Kidney (tissue), 14 donors: ENCODE data around the gene TMIGD1. TPM values are rescaled to one million over a fixed set of nuclear protein-coding genes. Genes with fewer than 3 reads are reported as not detected.

Source experiments
- DNase-seq, 5 donors: peaks; one replicate each; pipeline ENCODE4 v3.0.0-alpha.2; 2013 to 2020
- FAIRE-seq: peaks from 2 replicates; lab custom pipeline; 2012; peaks lifted over from hg19 to GRCh38; lab: Jason Lieb, UNC
- H3K27ac ChIP-seq, 2 donors: one replicate each; pipeline ENCODE4 v1.7.0; 2013; ENCODE audit warnings: low read depth in 2 of 2, low read length in 2 of 2, inconsistent platforms in 1 of 2
- H3K27me3 ChIP-seq: one replicate; pipeline ENCODE4 v1.7.1; 2013; ENCODE audit warnings: low read length, inconsistent platforms; ENCODE audit not compliant: control insufficient read depth, insufficient read depth
- H3K36me3 ChIP-seq, 3 donors: one replicate each; pipeline versions ENCODE4 v1.7.0 to v1.7.1; 2013; ENCODE audit warnings: low read length in 3 of 3, control low read depth in 1 of 3, inconsistent platforms in 1 of 3; ENCODE audit not compliant: insufficient read depth in 3 of 3, control insufficient read depth in 2 of 3
- H3K4me1 ChIP-seq, 3 donors: one replicate each; pipeline versions ENCODE4 v1.7.0 to v1.7.1; 2013; ENCODE audit warnings: low read length in 3 of 3, inconsistent platforms in 1 of 3, low read depth in 1 of 3; ENCODE audit not compliant: control insufficient read depth in 2 of 3, insufficient read depth in 2 of 3
- H3K4me3 ChIP-seq, 3 donors: one replicate each; pipeline versions ENCODE4 v1.7.0 to v1.8.1; 2013; ENCODE audit warnings: low read length in 3 of 3, control low read depth in 1 of 3, inconsistent platforms in 1 of 3
- H3K9ac ChIP-seq, 3 donors: one replicate each; pipeline versions ENCODE4 v1.7.0 to v1.7.1; 2013; ENCODE audit warnings: low read length in 3 of 3, control low read depth in 1 of 3, inconsistent platforms in 1 of 3
- H3K9me3 ChIP-seq, 3 donors: one replicate each; pipeline versions ENCODE4 v1.7.0 to v1.7.1; 2013; ENCODE audit warnings: low read length in 3 of 3, control low read depth in 1 of 3, inconsistent platforms in 1 of 3; ENCODE audit not compliant: control insufficient read depth in 2 of 3, insufficient read depth in 1 of 3
- CTCF ChIP-seq: IDR thresholded peaks from 3 replicates; pipeline ENCODE4 v1.5.1; 2012; ENCODE audit warnings: mild to moderate bottlenecking, moderate library complexity, borderline replicate concordance; ENCODE audit not compliant: insufficient read depth; ENCODE audit errors: extremely low read depth
- intact Hi-C: fragments of 100-400 bp; cut with DNase I; formaldehyde crosslinking; loops from one replicate; pipeline ENCODE4 v1.11.1; 2022
- polyA plus RNA-seq: library from polyadenylated mRNA; stranded (reverse); fragments of 350-450 nt; fragmentation: Illumina TruSeq; extraction: RNeasy Lipid Tissue Mini Kit (QIAGEN cat#74804); gene quantifications from one replicate; pipeline ENCODE4 v1.2.3, GENCODE V29; 2014; ENCODE audit warnings: low read depth, low replicate concordance; ENCODE audit not compliant: insufficient read depth
- total RNA-seq: library from RNA; stranded (reverse); fragmentation: NEBNext Ultra II Directional; extraction: Animal tissue kit (Norgen Biotek cat#: 25700); gene quantifications from one replicate; pipeline ENCODE4 v1.2.1, GENCODE V29; 2021
- donor health status: control.
- donor health status: control.
- donor health status: control.
- donor health status: control.
- donor health status: control.
- donor health status: DM: yes; HTN: yes; CAD: no.
- donor health status: Normal renal cell carcinoma (clear cell type).

TMIGD1 gene
- total and polyA plus RNA-seq, 2 donors from 2014 or later: 0.90 TPM; not detected in 1

GRCh38 chr17:30358055-30358760, 24.4 kb upstream of the TMIGD1 start:
- DNase-seq: no peak
- FAIRE-seq: no peak
- intact Hi-C loops: no loop called here
- Histone ChIP-seq H3K27ac (no peak overlapping the region), H3K4me3 (no peak overlapping the region), H3K9ac (no peak overlapping the region), H3K4me1 (no peaks in the 10 kb centered on the region), H3K9me3 (peaks cover 0 to 4% (median 0%) of the 10 kb centered on the region in 3 donors), H3K36me3 (no peaks in the 10 kb centered on the region), H3K27me3 (no peaks in the 10 kb centered on the region)
- TF ChIP-seq CTCF: no peak

- Histone ChIP-seq H3K9ac (no peak overlapping the region), H3K4me1 (no peaks in the 10 kb centered on the region), H3K9me3 (peaks cover 0 to 4% (median 0%) of the 10 kb centered on the region in 3 donors), H3K27ac (no peak overlapping the region), H3K4me3 (no peak overlapping the region), H3K36me3 (no peaks in the 10 kb centered on the region), H3K27me3 (no peaks in the 10 kb centered on the region)
- no peak for DNase-seq
- intact Hi-C loops: no loop called here
- FAIRE-seq: no peak
- TF ChIP-seq CTCF: no peak
These were observed 23.6 kb upstream of the TMIGD1 start for GRCh38 chr17:30357476-30357875.

- H3K27ac ChIP-seq: no peak overlapping the region
- H3K9me3 ChIP-seq: no peaks in the 10 kb centered on the region
- DNase-seq (no peak), FAIRE-seq (no peak)
- no peak for TF ChIP-seq CTCF
- no peaks in the 10 kb centered on the region for H3K36me3 ChIP-seq
- H3K4me1 ChIP-seq: no peaks in the 10 kb centered on the region
- intact Hi-C loops: no loop called here
- no peaks in the 10 kb centered on the region for H3K27me3 ChIP-seq
- H3K9ac ChIP-seq: no peak overlapping the region
- H3K4me3 ChIP-seq: no peak overlapping the region
These were observed 20.8 kb upstream of the TMIGD1 start for GRCh38 chr17:30354701-30355100.
